ENCODE results near the gene SAMD11. TPM values are rescaled to one million over a fixed set of nuclear protein-coding genes. Genes with fewer than 3 reads are reported as not detected.

The SAMD11 gene
- total and polyA plus RNA-seq, 2 donors from 2014 or later = 13.3 to 21.4 TPM

DNA sequence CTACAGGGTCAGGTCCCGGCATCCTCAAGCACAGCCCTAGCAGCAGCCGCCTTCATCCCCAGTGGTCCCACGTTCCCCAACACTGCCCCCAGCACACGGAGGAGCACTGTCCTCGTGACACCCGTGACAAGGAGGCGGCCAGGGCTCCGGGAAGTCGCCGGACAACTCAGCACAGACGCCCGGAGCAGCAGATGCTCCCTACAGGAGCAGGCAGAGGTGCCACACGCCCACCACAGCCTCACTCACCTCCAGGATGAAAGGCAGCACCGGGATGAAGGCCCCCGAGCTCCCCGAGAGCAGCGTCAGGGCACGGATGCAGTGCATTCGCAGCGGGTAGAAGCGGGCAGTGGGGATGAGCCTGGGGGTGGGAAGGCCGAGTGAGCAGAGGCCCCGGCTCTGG lies 27.2 kb downstream of the SAMD11 start:
- DNase-seq (no peak), FAIRE-seq (no peak)
- Histone ChIP-seq H3K27ac (ENCODE audit: low read depth in 2 of 2, low read length in 2 of 2) (no peak overlapping the region), H3K9ac (ENCODE audit: low read length in 3 of 3) (no peak overlapping the region), H3K9me3 (ENCODE audit: control insufficient read depth in 2 of 3, insufficient read depth in 1 of 3, low read length in 3 of 3) (peaks cover 0 to 4% (median 0%) of the 10 kb centered on the region in 3 donors), H3K4me1 (ENCODE audit: control insufficient read depth in 2 of 3, insufficient read depth in 2 of 3, low read depth in 1 of 3, low read length in 3 of 3) (no peaks in the 10 kb centered on the region), H3K36me3 (ENCODE audit: control insufficient read depth in 2 of 3, insufficient read depth in 3 of 3, low read length in 3 of 3) (peaks cover 7 to 47% (median 26%) of the 10 kb centered on the region in 3 donors), H3K4me3 (ENCODE audit: low read length in 3 of 3) (no peak overlapping the region), H3K27me3 (ENCODE audit: control insufficient read depth, insufficient read depth, low read length) (no peaks in the 10 kb centered on the region)
- intact Hi-C loops (cut with DNase I) = no loop called here
- TF ChIP-seq, protein P1, sequence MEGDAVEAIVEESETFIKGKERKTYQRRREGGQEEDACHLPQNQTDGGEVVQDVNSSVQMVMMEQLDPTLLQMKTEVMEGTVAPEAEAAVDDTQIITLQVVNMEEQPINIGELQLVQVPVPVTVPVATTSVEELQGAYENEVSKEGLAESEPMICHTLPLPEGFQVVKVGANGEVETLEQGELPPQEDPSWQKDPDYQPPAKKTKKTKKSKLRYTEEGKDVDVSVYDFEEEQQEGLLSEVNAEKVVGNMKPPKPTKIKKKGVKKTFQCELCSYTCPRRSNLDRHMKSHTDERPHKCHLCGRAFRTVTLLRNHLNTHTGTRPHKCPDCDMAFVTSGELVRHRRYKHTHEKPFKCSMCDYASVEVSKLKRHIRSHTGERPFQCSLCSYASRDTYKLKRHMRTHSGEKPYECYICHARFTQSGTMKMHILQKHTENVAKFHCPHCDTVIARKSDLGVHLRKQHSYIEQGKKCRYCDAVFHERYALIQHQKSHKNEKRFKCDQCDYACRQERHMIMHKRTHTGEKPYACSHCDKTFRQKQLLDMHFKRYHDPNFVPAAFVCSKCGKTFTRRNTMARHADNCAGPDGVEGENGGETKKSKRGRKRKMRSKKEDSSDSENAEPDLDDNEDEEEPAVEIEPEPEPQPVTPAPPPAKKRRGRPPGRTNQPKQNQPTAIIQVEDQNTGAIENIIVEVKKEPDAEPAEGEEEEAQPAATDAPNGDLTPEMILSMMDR (IDR thresholded peaks at IDR 0.05; ENCODE audit: borderline replicate concordance, extremely low read depth, insufficient read depth) = no peak

- H3K9ac ChIP-seq (ENCODE audit: low read length in 3 of 3) = no peak overlapping the region
- peaks cover 0 to 4% (median 0%) of the 10 kb centered on the region in 3 donors for H3K9me3 ChIP-seq (ENCODE audit: control insufficient read depth in 2 of 3, insufficient read depth in 1 of 3, low read length in 3 of 3)
- no peak overlapping the region for H3K27ac ChIP-seq (ENCODE audit: low read depth in 2 of 2, low read length in 2 of 2)
- peaks cover 7 to 47% (median 28%) of the 10 kb centered on the region in 3 donors for H3K36me3 ChIP-seq (ENCODE audit: control insufficient read depth in 2 of 3, insufficient read depth in 3 of 3, low read length in 3 of 3)
- no peak overlapping the region for H3K4me3 ChIP-seq (ENCODE audit: low read length in 3 of 3)
- H3K4me1 ChIP-seq (ENCODE audit: control insufficient read depth in 2 of 3, insufficient read depth in 2 of 3, low read depth in 1 of 3, low read length in 3 of 3) = no peaks in the 10 kb centered on the region
- no peaks in the 10 kb centered on the region for H3K27me3 ChIP-seq (ENCODE audit: control insufficient read depth, insufficient read depth, low read length)
- TF ChIP-seq, protein P1 (IDR thresholded peaks at IDR 0.05; ENCODE audit: borderline replicate concordance, extremely low read depth, insufficient read depth) = peak; percentile 16
- DNase-seq (peak in 2 of 5 donors; percentile 40 to 46), FAIRE-seq (no peak)
- intact Hi-C loops (cut with DNase I) = no loop called here
Observed at GRCh38 chr1:951364-951763, 27.6 kb downstream of the SAMD11 start.

DNA sequence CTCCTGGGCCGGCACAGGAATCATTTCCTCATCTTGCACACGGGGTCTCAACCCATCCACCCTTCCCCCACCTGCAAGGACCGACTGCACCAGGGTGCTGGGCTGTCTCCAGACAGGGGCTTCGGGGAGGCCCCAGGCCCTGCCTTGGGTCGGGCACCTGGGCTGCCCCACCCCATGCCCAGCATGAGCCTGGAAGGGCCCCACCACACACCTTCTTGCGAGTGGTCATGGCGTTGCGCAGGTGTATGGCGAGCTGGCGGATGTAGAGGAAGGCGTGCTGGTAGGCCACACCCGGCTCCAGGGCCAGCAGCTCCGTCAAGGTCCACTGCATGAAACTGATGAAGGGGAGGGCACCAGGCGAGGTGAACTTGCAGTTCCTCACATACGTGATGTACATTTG lies 28.5 kb downstream of the SAMD11 start:
- H3K27ac ChIP-seq (ENCODE audit: low read depth in 2 of 2, low read length in 2 of 2) = no peak overlapping the region
- H3K27me3 ChIP-seq (ENCODE audit: control insufficient read depth, insufficient read depth, low read length) = no peaks in the 10 kb centered on the region
- no peak overlapping the region for H3K9ac ChIP-seq (ENCODE audit: low read length in 3 of 3)
- FAIRE-seq (no peak), DNase-seq (no peak)
- peaks cover 0 to 4% (median 0%) of the 10 kb centered on the region in 3 donors for H3K9me3 ChIP-seq (ENCODE audit: control insufficient read depth in 2 of 3, insufficient read depth in 1 of 3, low read length in 3 of 3)
- TF ChIP-seq, protein P1 (IDR thresholded peaks at IDR 0.05; ENCODE audit: borderline replicate concordance, extremely low read depth, insufficient read depth) = no peak
- intact Hi-C loops (cut with DNase I) = no loop called here
- H3K4me3 ChIP-seq (ENCODE audit: low read length in 3 of 3) = no peak overlapping the region
- H3K36me3 ChIP-seq (ENCODE audit: control insufficient read depth in 2 of 3, insufficient read depth in 3 of 3, low read length in 3 of 3) = peaks cover 7 to 47% (median 28%) of the 10 kb centered on the region in 3 donors
- H3K4me1 ChIP-seq (ENCODE audit: control insufficient read depth in 2 of 3, insufficient read depth in 2 of 3, low read depth in 1 of 3, low read length in 3 of 3) = no peaks in the 10 kb centered on the region

GRCh38 chr1:952603-953002 lies 28.9 kb downstream of the SAMD11 start:
- Histone ChIP-seq H3K4me3 (ENCODE audit: low read length in 3 of 3) (no peak overlapping the region), H3K36me3 (ENCODE audit: control insufficient read depth in 2 of 3, insufficient read depth in 3 of 3, low read length in 3 of 3) (peaks cover 7 to 47% (median 27%) of the 10 kb centered on the region in 3 donors), H3K9me3 (ENCODE audit: control insufficient read depth in 2 of 3, insufficient read depth in 1 of 3, low read length in 3 of 3) (peaks cover 0 to 4% (median 0%) of the 10 kb centered on the region in 3 donors), H3K27me3 (ENCODE audit: control insufficient read depth, insufficient read depth, low read length) (no peaks in the 10 kb centered on the region), H3K4me1 (ENCODE audit: control insufficient read depth in 2 of 3, insufficient read depth in 2 of 3, low read depth in 1 of 3, low read length in 3 of 3) (peaks cover 0 to 2% (median 0%) of the 10 kb centered on the region in 3 donors), H3K9ac (ENCODE audit: low read length in 3 of 3) (no peak overlapping the region), H3K27ac (ENCODE audit: low read depth in 2 of 2, low read length in 2 of 2) (no peak overlapping the region)
- no peak for DNase-seq
- intact Hi-C loops (cut with DNase I) = no loop called here
- FAIRE-seq = no peak
- TF ChIP-seq, protein P1 (IDR thresholded peaks at IDR 0.05; ENCODE audit: borderline replicate concordance, extremely low read depth, insufficient read depth) = no peak
